Astrocyte of the cerebellum (primary cell): ENCODE measurements around the gene TAGLN2.
A peak's percentile ranks its signal among the peaks of the same experiment; 100 is the strongest.

ENCODE experiments used
- DNase-seq: peaks from one replicate; pipeline ENCODE4 v3.0.0-alpha.2; 2011; ENCODE audit warnings: low read depth
- H3K4me3 ChIP-seq: 2 replicates; pipeline ENCODE4 v1.5.1; 2011; ENCODE audit warnings: mild to moderate bottlenecking, low read depth, low read length, moderate library complexity
- CTCF ChIP-seq: IDR thresholded peaks from 2 replicates; pipeline ENCODE4 v1.5.1; 2012; ENCODE audit warnings: low read length, low read depth, moderate library complexity, mild to moderate bottlenecking; ENCODE audit errors: missing control alignments
- in situ Hi-C: cut with HindIII; loops from 2 replicates; pipeline ENCODE4 v1.10.0; 2017; ENCODE audit warnings: low sequenced_read_pairs

TAGLN2 gene

GRCh38 chr1:159924791-159925718, at the start of gene TAGLN2:
Gene TAGLN2 (minus strand): TSS chr1:159925507. CDS start chr1:159920509, 4,998 bp downstream.
- H3K4me3 ChIP-seq: peak within 1 kb of the TSS; percentile 93
- TF ChIP-seq CTCF: no peak
- in situ Hi-C loops: no loop called here
- peak; percentile 74 for DNase-seq

- no peak for TF ChIP-seq CTCF
- in situ Hi-C loops: no loop called here
- no peak for DNase-seq
- H3K4me3 ChIP-seq: no peak overlapping the region
Measured at GRCh38 chr1:159974350-159974965, 49.2 kb upstream of the TAGLN2 start.

- in situ Hi-C loops: no loop called here
- TF ChIP-seq CTCF: no peak
- H3K4me3 ChIP-seq: no peak overlapping the region
- no peak for DNase-seq
Measured at GRCh38 chr1:159973350-159973940, 48.1 kb upstream of the TAGLN2 start.

- no peak for DNase-seq
- in situ Hi-C loops: no loop called here
- no peak overlapping the region for H3K4me3 ChIP-seq
- no peak for TF ChIP-seq CTCF
Measured at GRCh38 chr1:159972443-159973205, 47.3 kb upstream of the TAGLN2 start.

- in situ Hi-C loops: no loop called here
- TF ChIP-seq CTCF: no peak
- H3K4me3 ChIP-seq: no peak overlapping the region
- DNase-seq: no peak
Measured at GRCh38 chr1:159970932-159971342, 45.6 kb upstream of the TAGLN2 start.

- DNase-seq: no peak
- TF ChIP-seq CTCF: no peak
- no peak overlapping the region for H3K4me3 ChIP-seq
- in situ Hi-C loops: no loop called here
Measured at GRCh38 chr1:159968901-159969300, 43.6 kb upstream of the TAGLN2 start.
